NCI-H2196 (cell line): ENCODE measurements around the gene FUT8.

Experiments
- DNase-seq: peaks from one replicate; lab custom pipeline; 2025; ENCODE audit not compliant: unreplicated experiment; lab: John Stamatoyannopoulos, UW

Gene FUT8

DNA sequence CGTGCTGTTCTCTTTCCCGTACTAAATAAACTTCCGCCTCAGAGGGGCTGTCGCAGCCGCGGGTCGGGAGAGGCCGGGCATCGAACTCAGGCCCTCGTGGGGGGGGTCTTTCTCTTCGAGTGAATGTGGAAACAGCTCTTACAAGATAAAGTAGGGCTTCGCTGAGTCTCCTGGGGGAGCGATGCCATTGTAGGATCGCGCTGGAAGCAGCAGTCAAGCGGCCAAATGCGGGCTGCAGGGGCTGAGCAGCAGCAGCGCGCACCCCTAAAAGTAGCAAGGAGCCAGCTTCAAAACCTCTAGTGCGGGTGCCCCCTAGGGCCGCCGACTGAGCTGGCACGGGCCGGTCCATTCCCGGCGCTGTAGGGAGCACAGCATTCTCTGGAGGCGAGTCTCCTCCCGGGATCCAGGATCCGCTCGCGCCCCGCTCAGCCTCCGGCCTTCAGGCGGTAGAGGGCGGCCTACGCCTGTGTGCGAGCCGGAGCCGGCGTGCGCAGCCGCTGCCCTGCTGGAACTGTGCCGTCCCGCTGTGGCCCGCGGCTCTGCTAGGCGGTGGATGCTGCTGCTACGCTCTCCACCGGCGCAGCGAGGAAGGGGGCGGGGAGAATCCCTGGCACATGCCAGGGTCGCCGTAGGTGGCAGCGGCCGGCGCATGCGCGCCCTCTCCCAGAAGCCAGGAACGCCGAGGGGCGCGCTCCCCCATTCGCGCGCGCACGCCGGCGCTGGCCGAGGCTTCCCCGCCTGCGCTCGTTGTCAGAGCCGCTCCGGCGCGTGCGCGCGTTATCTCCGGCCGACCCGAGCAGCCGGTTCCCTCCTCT, at the start of gene FUT8:
Gene FUT8, plus strand, starts transcription at position 699 of the 815 bp plus-strand sequence. CDS start 148,834 bp downstream, outside the sequence.
- peak; percentile 97 for DNase-seq

DNA sequence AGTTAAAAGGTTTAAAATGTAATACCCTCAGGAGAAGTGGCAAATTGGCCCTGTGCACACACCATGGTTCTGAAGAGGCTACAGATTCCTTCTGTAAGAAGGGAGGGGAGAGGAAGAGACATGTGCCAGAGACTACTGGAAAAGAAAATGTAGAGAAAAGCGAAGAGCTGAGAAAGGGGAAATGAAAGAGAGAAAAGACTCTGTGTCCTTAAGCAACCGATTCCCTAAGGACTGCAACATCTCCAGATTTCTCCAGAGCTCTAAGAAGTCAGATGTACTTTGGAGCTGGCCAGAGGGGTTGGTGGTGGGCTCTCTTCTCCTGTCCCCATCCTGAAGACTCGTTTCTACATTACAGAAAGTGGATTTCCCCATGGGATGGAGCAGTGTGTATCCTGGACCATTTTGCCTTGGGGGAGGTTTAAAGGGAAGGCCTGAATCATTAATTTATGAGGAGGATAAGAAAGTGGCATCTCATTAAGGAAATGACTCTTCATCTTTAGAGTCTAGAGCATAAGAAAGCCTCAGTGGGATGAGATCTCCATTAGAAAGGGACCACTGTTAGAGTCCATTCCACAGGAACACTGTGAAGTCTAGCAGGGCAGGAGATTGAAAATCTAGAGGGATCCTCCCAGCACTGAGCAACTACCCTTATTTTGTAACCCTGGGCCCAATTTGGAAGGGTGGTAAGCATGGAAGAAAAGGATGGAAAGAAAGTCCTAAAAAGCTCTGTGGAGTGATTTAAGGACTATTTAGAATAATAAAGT, 45.5 kb upstream of the FUT8 start:
- DNase-seq = no peak

DNA sequence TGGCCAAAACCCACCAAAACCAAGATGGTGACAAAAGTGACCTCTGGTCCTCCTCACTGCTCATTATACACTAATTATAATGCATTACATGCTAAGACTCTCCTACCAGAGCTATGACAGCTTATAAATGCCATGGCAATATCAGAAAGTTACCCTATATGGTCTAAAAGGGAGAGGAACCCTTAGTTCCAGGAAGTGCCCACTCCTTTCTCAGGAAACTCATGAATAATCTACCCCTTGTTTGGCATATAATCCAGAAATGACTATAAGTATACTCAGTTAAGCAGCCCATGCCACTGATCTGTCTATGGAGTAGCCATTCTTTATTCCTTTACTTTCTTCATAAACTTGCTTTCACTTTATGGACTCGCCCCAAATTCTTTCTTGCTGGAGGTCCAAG, 43.0 kb upstream of the FUT8 start:
- DNase-seq = no peak

DNA sequence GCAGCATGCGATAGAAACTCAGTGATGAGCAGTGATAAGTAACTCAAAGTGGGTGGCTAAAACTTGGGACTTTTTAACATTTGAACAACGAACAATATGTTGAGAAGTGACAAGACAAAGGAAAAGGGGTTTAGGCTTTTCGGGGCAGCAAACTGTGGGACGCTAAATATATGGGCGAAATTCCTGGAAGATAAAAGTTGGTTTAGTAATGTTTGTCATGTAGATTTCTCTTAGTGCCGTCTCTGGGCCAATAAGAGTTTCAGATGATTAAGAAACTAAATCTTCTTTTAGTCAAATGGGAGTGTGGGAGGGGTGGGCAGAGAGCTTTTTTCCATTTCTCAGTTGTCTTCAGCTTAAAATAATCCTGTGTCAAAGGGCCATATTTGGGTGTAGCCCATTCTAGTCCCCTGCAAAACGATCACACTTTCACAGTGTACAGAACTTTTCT, 41.7 kb upstream of the FUT8 start:
- DNase-seq = no peak

DNA sequence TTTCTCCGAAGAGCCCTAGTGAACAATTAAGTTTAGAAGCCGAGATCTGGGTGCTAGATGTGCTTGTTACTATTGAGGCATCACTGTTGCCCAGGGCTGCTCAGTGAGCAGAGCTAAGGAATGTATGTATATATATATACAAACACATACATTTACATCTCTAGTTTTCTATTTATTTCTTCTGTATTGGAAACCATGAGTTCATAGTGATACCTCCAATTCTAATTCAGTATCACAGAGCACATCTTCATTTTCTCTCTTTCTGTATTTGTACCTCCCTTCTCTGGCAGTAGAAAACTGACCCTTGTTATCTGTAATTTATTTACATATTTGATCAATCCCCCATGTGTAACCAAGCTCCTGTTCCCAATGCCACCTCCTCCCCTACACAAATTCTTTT, 40.7 kb upstream of the FUT8 start:
- no peak for DNase-seq

DNA sequence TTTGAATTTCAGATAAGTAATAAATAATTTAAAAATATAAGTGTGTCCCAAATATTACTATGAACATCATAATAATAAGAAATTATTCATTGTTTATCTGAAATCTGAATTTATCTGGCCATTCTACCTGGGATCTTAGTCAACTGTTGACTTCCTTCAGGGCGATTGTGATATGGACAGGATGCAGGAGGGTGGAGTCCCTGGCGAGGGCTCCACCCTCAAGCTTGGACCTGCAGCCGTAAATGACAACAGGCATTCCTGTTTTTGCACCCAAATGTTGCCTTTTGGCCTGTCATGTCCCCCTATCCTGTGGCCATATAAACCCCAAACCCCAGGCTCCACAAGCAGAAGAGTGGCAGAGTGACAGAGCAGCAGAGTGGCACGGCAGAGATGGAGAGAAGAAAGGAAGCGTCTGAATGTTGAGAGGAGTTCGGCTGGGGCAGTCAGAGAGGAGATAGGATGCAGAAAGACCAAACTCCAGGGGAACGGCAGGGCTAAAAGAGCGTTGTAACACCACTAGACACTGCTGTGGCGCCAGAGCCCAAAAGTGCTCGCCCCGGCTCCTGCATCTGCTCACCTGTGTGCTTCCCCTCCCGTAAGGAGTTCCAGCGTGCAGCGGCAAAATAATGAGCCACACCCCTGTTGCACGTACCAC, 39.4 kb upstream of the FUT8 start:
- DNase-seq = no peak

DNA sequence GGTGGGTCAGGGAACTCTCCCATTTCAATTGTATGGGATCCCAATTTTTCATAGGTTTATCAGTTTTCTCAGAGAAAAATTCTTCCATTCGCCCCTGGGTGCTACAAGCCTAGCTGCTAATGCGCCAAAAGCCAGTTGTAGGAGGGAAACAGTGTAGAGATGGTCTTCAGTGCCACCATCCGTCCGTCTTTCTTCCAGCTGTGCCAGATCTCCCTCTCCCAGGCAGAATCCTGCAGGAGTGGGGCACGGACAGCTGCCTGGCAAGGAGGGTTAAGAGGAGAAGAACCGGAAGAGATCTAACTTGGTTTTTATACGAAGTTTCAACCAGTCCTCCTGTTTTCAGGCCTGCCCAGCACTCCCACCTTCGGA, 38.9 kb upstream of the FUT8 start:
- no peak for DNase-seq

DNA sequence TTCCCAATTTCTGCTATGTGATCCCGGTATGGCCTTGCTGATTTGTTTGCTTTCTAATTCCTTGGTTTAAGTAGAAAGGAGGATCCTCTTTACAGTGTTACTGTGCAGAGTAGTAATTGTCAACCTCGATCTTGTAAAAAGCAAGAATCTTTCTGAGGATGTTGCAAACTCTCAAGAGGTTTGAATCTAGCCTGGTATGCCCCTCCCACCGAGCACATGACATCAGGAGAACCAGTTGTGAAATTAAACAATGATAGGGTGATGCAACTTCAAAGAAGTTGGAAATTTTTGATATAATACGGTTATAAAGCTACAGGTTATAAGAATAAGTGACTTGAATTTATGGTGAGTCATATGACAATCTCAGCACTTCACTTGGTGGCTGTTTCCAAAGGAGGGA, 35.0 kb upstream of the FUT8 start:
- no peak for DNase-seq

DNA sequence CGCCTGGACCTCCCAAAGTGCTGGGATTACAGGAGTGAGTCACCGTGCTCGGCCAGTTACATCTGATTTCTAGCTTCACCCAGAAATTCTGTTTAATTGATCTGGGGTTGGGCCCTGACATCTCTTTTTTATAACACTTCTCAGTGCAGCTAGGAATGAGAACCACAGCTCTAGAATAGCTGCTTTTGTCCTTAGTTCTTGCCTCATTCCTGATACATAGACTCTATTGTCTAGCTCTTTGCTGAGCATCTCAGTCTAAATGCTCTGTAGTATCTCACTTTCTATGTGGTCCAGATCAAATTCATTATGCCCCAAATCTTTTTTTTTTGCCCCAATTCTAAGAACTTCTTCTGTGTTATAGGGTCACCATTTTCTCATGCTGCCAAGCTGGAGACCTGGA, 29.9 kb upstream of the FUT8 start:
- DNase-seq = no peak

DNA sequence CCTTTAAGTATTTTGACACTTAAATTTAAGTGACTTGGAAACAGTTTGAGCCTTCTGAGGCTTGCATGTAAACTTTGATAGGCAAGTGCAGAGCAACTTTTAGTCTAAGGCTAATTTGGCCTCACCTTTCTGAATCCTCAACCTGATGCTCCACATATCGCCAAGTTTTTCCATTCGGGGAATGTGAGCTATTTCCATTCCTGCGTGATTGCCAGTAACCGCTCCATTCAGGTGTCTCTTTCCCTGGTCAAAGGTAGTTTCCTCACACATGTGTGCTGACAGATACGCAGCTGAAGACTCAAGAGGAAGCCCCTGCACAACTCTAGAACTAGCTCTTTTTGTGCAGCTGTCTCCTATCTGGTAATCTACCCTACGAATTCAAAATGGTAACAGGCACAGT, 25.4 kb upstream of the FUT8 start:
- DNase-seq = no peak

DNA sequence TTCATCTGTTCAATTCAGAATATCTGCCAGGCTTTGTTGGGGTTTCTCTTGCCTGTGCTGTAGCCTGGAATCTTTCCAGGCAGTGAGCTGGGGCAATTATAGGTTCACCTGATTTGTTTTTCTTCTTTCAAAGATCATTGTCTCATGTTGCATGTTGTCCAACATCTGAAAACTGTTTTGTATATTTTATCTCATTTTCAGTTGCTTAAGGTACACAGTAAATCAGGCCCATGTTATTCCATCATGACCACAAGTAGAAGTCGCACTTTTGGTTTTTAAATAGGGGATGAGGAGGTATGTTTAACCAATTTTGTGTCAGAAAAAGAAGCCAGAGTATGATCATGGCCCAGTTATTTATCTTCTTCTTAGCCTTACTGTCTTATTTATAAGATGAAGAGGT, 24.9 kb upstream of the FUT8 start:
- no peak for DNase-seq

DNA sequence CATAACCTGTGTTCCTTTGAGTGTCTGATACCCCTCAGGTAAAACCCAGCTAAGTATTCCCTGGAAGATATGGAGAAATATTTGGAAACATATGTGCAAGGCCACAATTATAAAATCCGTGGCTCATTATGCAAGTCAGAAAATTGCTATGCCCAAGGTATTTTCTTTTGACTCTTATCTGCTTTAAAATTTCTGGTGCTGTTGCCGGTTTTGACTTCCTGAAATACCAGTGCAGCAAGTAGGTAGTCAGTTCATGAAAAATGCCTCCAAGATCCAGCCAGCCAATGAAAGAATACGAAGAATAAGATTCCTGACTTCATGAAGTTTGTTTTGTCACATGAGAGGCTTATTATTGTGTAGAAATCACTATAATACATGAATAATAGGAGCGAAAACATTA, 20.2 kb upstream of the FUT8 start:
- no peak for DNase-seq

DNA sequence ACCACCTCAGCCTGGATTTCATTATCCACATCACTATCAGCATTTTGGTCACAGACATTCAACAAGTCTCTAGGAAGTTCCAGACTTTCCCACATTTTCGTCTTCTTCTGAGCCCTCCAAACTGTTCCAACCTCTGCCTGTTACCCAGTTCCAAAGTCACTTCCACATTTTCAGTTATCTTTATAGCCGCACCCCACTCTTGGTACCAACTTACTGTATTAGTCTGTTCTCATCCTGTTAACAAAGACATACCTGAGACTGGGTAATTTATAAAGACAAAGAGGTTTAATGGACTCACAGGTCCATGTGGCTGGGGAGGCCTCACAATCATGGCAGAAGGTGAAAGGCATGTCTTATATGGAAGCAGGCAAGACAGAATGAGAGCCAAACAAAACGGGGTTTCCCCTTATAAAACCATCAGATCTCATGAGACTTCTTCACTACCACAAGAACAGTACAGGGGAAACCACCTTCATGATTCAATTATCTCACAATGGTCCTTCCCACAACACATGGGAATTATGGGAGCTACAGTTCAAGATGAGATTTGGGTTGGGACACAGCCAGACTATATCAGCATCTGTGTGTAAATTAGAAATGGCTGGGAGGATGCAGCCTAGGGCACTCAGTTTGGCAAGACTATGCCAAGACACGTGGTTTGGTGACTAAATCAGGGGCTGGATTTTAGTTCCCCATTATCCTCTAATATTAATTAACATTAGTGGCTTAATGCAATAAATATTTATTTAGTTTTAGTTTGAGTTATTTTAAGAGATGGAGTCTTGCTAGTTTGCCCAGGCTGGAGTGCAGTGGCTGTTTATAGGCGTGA, 16.2 kb upstream of the FUT8 start:
- DNase-seq = no peak

DNA sequence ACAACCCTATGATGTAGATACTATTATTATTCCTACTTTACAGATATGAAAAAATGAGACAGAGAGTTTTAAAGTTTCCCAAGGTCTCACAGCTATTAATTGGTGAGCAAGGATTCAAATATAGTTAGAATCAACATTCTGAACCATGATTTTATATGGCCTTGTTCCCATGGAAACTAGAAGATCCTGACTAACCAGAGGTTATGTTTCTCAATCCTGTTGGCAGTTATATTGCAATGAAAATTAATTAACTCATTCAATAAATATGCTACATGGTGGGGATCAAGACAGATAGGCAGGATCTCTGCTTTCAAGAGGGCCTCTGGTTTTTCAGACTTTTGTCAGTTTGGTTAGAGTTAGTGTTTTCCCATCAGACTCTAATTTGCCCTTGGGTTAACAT, 9.3 kb upstream of the FUT8 start:
- no peak for DNase-seq

DNA sequence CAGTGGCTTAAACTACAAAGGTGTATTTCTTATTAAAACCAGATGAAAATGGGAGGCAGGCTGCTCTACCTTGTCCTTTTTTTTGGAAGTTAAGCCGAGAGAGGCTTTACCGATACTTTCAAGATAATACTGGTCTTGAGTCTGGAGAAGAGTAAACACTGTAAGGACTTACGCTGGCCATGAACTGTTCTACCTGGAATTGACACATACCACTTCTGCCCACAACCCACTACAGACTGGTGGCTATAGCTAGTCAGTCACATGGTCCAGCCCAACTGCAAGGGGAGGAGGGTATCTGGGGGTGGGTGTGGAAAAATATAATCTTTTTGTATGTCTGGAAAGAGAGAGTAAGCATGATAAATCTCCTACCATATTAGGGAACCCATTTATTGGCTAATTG, 4.4 kb upstream of the FUT8 start:
- no peak for DNase-seq

DNA sequence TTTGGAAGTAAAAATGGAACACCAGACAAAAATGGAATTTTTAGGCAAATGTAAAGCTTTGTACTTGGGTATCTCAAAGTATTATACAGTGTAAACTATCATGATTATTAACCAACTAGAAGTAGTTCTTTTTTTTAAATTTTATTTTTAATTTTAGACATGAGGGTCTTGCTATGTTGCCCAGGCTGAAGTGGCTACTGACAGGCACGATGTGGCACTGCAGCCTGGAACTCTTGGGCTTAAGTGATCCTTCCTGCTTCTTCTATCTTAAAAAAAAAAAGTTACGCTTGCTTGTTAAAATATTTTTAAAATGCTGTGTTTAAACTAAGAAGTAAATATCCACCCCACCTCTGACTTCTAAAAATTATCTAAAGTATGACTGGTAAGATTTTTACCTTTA, 1.9 kb upstream of the FUT8 start:
- no peak for DNase-seq

DNA sequence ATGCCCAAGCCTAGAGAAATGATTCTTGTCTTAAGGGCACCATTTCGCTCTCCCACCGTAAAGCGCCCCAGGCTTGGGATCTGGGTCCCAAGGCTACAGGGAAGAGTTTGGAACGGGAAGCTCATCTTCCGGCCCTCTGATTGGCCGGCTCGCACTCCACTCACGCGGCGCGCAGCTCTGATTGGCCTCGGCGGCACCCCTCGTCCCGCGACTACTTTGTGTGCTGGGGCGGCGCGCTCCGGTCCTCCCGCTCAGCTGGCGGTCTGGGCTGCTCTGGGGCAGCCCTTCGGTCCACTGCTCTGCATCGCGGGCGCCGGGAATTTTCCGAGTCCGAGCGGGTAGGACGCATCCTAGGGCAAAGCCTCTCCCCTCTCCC, 886 bp upstream of the FUT8 start:
- DNase-seq = peak; percentile 89

DNA sequence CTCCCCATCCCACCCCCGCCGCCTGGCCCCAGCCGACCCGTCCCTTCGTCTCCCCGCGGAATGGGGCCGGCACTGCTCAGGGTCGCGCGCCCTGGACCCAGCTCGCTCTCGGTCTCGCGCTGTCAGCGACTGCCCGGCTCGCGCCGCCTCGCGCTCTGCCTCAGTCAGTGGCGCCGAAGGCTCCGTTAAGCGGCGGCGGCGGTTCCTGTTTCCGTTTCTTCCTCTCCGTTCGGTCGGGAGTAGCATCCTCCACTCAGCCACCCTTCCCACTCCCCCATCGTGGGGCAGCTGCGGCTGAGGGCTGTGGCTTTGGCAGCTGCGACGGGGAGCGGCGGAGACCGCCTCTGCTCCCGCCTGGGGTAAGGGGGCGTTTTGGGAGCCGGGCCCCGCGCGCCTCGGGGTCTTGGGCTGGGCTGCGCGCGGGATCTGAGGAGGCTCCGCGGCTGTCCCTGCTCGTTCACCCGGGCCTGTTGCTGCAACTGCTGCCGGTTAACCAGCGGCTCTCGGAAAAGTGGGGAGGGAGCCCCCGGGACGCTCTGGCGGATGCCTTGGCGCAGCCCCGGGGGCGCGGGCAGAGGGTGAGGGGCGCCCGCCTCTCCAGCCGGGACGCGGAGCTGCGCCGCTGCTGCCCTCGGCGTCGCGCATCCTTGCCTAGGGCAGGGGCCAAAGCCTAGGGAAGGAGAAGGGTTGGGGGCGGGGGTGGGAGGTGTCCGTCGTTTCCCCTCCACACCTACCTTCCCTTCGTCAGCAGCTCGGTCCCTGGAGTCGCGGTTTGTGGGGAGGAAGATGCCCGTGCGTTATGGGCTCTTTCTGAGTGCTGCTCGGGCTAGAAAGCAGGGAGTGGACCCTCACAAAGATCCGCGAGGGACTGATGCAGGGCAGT, 567 bp downstream of the FUT8 start:
- peak; percentile 79 for DNase-seq

DNA sequence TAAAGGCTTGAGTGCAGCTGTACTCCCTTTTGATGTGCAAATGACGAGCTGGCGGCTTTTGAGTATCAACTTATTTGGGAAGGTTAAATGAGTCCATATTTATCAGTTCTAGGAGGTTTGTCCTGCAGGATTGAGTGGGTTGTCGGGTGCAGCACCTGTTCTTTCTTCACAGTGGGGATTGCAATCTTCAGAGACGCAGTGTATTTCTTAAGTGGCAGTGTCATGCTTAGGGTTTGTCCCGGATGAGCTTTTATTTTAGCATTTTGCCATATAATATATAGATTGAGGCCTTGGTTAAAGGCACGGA, 1.2 kb downstream of the FUT8 start:
- DNase-seq = no peak

DNA sequence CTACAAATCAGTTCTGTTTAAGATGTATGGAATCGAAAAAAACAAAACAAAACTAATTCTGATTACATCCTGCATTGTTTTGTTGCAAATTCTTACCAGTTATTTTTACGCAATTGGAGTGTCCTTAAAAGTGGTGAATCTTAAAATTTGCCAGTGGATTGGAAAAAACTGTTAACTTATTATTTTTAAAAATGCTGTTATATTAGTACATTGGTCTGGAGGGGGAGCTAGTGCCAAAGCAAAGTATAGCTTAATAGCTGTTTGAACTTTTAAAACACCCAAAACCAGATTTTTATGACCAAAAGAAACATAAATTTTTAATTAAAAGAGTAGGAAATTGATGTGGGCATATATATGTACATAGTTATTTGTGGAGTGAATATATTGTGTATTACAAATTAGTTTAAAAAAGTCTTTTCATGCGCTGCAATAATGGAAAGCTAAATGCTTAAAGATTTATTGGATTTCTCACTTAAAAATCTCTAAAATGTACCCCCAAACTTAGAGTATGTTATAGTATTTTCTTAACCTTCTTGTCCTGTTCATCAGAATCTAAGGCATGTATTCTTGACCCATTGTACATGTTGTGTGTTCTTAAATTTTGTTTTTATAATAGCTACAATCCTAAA, 2.5 kb downstream of the FUT8 start:
- DNase-seq = peak; percentile 51
